Measurements from ENCODE around the gene PCDH9.

DNA sequence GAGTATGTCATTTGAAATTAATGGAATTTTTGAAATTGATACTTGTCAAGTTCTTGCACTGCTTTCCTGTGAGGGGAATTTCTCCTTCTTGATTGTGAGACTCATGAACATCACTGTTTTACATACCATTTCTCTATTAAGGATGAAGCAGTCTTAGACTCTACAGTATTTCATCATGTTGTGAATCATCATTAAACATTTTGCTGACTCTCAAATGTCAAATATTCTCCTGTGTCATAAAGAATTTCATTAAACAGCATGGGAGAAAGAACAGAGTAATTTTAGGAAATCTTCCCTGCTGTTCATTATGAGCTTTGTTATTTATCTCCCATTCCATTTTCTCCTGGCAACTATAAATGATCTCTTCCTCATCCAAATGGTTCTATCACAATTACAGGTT is 729.0 kb downstream of the PCDH9 start:
- TF ChIP-seq ZNF274 (IDR thresholded peaks at IDR 0.05; ENCODE audit: low read depth, low read length) = no peak
- TF ChIP-seq SUZ12 (IDR thresholded peaks at IDR 0.05; ENCODE audit: extremely low read depth, insufficient read depth, insufficient read length) = no peak
- no peak for TF ChIP-seq YY1 (IDR thresholded peaks at IDR 0.05; ENCODE audit: insufficient read depth, insufficient read length)

All from NT2/D1 (cell line).